CD4-positive, CD25-positive, alpha-beta regulatory T cell (primary cell): ENCODE measurements around the gene UNC5B. TPM values are rescaled to one million over a fixed set of nuclear protein-coding genes. Genes with fewer than 3 reads are reported as not detected.

Experiments used
- ATAC-seq, 2 donors: fragments of 150-1000 bp; cut with Tn5 transposase; one replicate each; pipeline ENCODE4 v1.10.0; 2021; ENCODE audit warnings: low read depth in 2 of 2, moderate number of reproducible peaks in 2 of 2, moderate library complexity in 1 of 2
- DNase-seq, 3 donors: peaks; one replicate each; pipeline versions ENCODE4 v3.0.0 to v3.0.0-alpha.2; 2012 to 2022; ENCODE audit warnings: mixed read lengths in 1 of 3
- H3K27ac ChIP-seq: one replicate; pipeline ENCODE4 v1.7.0; 2013; ENCODE audit warnings: mild to moderate bottlenecking, low read length; ENCODE audit not compliant: insufficient read depth, poor library complexity, severe bottlenecking
- H3K27me3 ChIP-seq: one replicate; pipeline ENCODE4 v1.7.0; 2013; ENCODE audit warnings: low read length; ENCODE audit not compliant: control insufficient read depth, insufficient read depth
- H3K36me3 ChIP-seq: one replicate; pipeline ENCODE4 v1.7.0; 2013; ENCODE audit warnings: mild to moderate bottlenecking, low read length, moderate library complexity; ENCODE audit not compliant: control insufficient read depth, insufficient read depth
- H3K4me1 ChIP-seq: 2 replicates; pipeline ENCODE4 v1.7.0; 2013; ENCODE audit warnings: mild to moderate bottlenecking, low read length; ENCODE audit not compliant: insufficient read depth, control insufficient read depth, poor library complexity, severe bottlenecking
- H3K4me3 ChIP-seq: one replicate; pipeline ENCODE4 v1.7.0; 2013; ENCODE audit warnings: low read depth, mild to moderate bottlenecking, low read length, moderate library complexity
- H3K9me3 ChIP-seq, 2 experiments: 1 replicate in 1 of 2; 2 replicates in 1 of 2; pipeline ENCODE4 v1.7.0; 2013; ENCODE audit warnings: low read length in 2 of 2, mild to moderate bottlenecking in 1 of 2, moderate library complexity in 1 of 2; ENCODE audit not compliant: control insufficient read depth in 2 of 2
- H3K27ac Mint-ChIP-seq, 3 donors: one replicate each; pipeline ENCODE4 v1.8.0; 2020 to 2022; ENCODE audit warnings: mild to moderate bottlenecking in 3 of 3, mixed read lengths in 3 of 3, moderate library complexity in 2 of 3
- H3K27me3 Mint-ChIP-seq: one replicate; pipeline ENCODE4 v1.8.0; 2022; ENCODE audit warnings: mild to moderate bottlenecking, mixed read lengths
- H3K36me3 Mint-ChIP-seq: one replicate; pipeline ENCODE4 v1.8.0; 2020; ENCODE audit warnings: mixed read lengths
- H3K4me1 Mint-ChIP-seq, 4 donors: one replicate each; pipeline ENCODE4 v1.8.0; 2020 to 2022; ENCODE audit warnings: mixed read lengths in 4 of 4, mild to moderate bottlenecking in 1 of 4
- H3K4me3 Mint-ChIP-seq, 4 donors: one replicate each; pipeline ENCODE4 v1.8.0; 2020 to 2022; ENCODE audit warnings: mild to moderate bottlenecking in 4 of 4, mixed read lengths in 4 of 4, moderate library complexity in 3 of 4
- H3K9me3 Mint-ChIP-seq, 7 donors: one replicate each; pipeline ENCODE4 v1.8.0; 2020 to 2022; ENCODE audit warnings: mixed read lengths in 7 of 7, mild to moderate bottlenecking in 3 of 7, moderate library complexity in 2 of 7
- polyA plus RNA-seq, 4 donors: library from polyadenylated mRNA; unstranded; fragments of 300-500 nt; fragmentation: Illumina TruSeq; gene quantifications; one replicate each; pipeline ENCODE4 v1.2.3, GENCODE V29; 2021
- total RNA-seq: library from RNA; stranded (reverse); gene quantifications from one replicate; pipeline ENCODE4 v1.2.3, GENCODE V29; 2022

UNC5B gene
- total and polyA plus RNA-seq, 5 donors from 2014 or later: 0.07 TPM; not detected in 4

GRCh38 chr10:71283410-71283809, 71.0 kb downstream of the UNC5B start:
- Histone ChIP-seq H3K4me1 (no peaks in the 10 kb centered on the region), H3K9me3 (no peaks in the 10 kb centered on the region), H3K27ac (no peak overlapping the region), H3K27me3 (no peaks in the 10 kb centered on the region), H3K4me3 (no peak overlapping the region), H3K36me3 (no peaks in the 10 kb centered on the region)
- Mint-ChIP-seq H3K27ac (no peak overlapping the region), H3K27me3 (no peaks in the 10 kb centered on the region), H3K4me3 (no peak overlapping the region), H3K9me3 (no peaks in the 10 kb centered on the region), H3K4me1 (no peaks in the 10 kb centered on the region), H3K36me3 (no peaks in the 10 kb centered on the region)
- no peak for DNase-seq
- no peak for ATAC-seq

DNA sequence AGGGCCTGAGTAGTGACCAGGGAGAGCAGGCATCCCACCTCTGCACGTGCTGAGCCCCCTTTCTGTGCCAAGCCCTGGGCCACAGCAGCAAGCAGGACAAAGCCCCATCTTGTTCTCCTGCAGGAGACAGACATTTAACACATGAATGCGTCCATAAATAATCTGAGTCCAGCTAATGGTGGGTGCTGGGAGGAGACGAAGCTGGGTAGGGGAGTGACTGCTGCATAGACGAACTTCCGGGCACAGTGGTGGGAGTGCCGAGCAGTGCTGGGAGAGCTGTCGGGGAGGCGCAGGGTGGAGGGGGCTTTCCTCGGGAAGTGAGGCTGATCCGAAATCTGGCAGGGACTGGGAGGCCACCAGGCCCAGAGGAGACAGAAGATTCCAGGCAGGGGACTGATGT, 71.5 kb downstream of the UNC5B start:
- Histone ChIP-seq H3K27ac (no peak overlapping the region), H3K27me3 (no peaks in the 10 kb centered on the region), H3K36me3 (no peaks in the 10 kb centered on the region), H3K4me3 (no peak overlapping the region), H3K4me1 (no peaks in the 10 kb centered on the region), H3K9me3 (no peaks in the 10 kb centered on the region)
- Mint-ChIP-seq H3K36me3 (no peaks in the 10 kb centered on the region), H3K27ac (no peak overlapping the region), H3K9me3 (no peaks in the 10 kb centered on the region), H3K4me3 (no peak overlapping the region), H3K27me3 (no peaks in the 10 kb centered on the region), H3K4me1 (no peaks in the 10 kb centered on the region)
- ATAC-seq (no peak), DNase-seq (no peak)

DNA sequence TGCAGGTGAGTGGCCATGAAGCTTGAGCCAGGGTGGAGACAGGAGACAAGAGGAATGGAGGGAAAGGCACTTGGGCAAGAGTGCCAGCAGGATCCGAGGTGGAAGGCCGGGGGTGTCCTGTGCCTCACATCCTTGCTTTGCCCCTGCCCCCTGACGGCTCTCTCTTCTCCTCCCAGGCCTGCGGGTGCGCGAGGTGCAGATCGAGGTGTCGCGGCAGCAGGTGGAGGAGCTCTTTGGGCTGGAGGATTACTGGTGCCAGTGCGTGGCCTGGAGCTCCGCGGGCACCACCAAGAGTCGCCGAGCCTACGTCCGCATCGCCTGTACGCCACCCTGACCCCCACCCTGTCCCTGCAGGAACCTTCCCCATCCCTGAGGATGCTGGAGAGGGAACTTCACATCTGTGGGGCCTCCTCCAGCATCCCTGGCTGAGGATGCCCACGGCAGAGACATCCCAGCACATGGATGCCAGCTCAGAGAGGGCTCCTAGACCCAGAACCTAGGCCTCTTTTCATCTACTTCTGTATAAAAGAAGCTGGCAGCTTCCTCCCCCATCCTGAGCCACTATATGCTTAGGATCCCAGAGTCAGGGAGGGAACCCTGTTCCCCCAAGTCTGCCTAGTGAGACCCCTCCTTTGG, 72.3 kb downstream of the UNC5B start:
- Mint-ChIP-seq H3K27me3 (peaks cover 4% of the 10 kb centered on the region), H3K4me1 (no peaks in the 10 kb centered on the region), H3K9me3 (no peaks in the 10 kb centered on the region), H3K4me3 (no peak overlapping the region), H3K27ac (no peak overlapping the region), H3K36me3 (no peaks in the 10 kb centered on the region)
- no peak for DNase-seq
- no peak for ATAC-seq
- H3K9me3 ChIP-seq: no peaks in the 10 kb centered on the region
- H3K36me3 ChIP-seq: no peaks in the 10 kb centered on the region
- H3K27me3 ChIP-seq: no peaks in the 10 kb centered on the region
- H3K4me1 ChIP-seq: no peaks in the 10 kb centered on the region
- no peak overlapping the region for H3K4me3 ChIP-seq
- no peak overlapping the region for H3K27ac ChIP-seq

DNA sequence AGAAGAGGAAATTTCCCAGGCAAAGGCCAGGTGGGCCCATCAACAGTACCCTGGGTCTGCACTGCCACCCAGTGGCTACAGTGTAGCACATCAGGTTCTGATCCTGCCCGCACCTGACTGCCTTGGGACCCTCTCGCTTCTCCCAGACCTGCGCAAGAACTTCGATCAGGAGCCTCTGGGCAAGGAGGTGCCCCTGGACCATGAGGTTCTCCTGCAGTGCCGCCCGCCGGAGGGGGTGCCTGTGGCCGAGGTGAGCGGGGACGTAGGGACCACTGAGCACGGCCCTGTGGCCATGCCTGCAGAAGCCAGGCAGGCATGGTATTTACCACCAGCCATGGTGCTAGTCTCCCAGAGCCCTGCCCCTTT, 72.8 kb downstream of the UNC5B start:
- Mint-ChIP-seq H3K27ac (no peak overlapping the region), H3K4me1 (no peaks in the 10 kb centered on the region), H3K36me3 (no peaks in the 10 kb centered on the region), H3K27me3 (peaks cover 4% of the 10 kb centered on the region), H3K4me3 (no peak overlapping the region), H3K9me3 (no peaks in the 10 kb centered on the region)
- no peak overlapping the region for H3K4me3 ChIP-seq
- no peak for ATAC-seq
- no peaks in the 10 kb centered on the region for H3K4me1 ChIP-seq
- no peaks in the 10 kb centered on the region for H3K27me3 ChIP-seq
- H3K27ac ChIP-seq: no peak overlapping the region
- H3K36me3 ChIP-seq: no peaks in the 10 kb centered on the region
- DNase-seq: no peak
- no peaks in the 10 kb centered on the region for H3K9me3 ChIP-seq

- H3K4me3 ChIP-seq: no peak overlapping the region
- DNase-seq (no peak), ATAC-seq (no peak)
- no peaks in the 10 kb centered on the region for H3K9me3 ChIP-seq
- no peaks in the 10 kb centered on the region for H3K27me3 ChIP-seq
- no peaks in the 10 kb centered on the region for H3K4me1 ChIP-seq
- H3K36me3 ChIP-seq: no peaks in the 10 kb centered on the region
- Mint-ChIP-seq H3K4me3 (no peak overlapping the region), H3K27ac (no peak overlapping the region), H3K36me3 (no peaks in the 10 kb centered on the region), H3K4me1 (no peaks in the 10 kb centered on the region), H3K9me3 (no peaks in the 10 kb centered on the region), H3K27me3 (peaks cover 4% of the 10 kb centered on the region)
- no peak overlapping the region for H3K27ac ChIP-seq
Observed at GRCh38 chr10:71285986-71286385, 73.6 kb downstream of the UNC5B start.

DNA sequence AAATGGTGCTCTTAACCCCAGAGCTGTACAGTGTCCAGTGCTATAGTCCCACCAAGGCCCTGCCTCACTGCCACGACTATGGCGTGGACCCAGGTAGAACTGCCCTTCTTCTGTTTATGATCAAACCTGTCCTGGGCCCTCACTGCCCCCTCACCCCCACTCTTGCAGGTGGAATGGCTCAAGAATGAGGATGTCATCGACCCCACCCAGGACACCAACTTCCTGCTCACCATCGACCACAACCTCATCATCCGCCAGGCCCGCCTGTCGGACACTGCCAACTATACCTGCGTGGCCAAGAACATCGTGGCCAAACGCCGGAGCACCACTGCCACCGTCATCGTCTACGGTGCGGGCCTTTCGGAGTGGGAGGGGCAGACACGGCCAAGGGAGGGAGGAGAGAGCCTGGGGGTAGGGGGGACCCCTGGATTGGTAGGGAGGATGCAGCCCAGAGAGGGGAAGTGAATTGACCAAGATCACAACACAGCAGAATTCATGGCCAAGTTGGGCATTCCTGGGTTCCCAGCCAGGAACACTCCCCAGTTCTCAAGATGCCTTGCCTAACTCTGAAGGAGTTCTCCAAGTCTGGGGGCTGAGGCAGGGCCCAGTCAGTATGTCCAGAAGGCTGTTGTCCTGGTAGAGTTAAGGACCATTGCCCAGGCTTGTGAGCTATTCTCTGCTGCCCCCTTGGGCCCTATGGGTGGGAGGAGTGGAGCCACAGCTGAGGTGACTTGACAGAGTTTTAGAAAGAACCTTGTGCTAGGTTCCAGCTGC, 74.3 kb downstream of the UNC5B start:
- Mint-ChIP-seq H3K4me3 (no peak overlapping the region), H3K27ac (no peak overlapping the region), H3K27me3 (peaks cover 4% of the 10 kb centered on the region), H3K4me1 (no peaks in the 10 kb centered on the region), H3K9me3 (no peaks in the 10 kb centered on the region), H3K36me3 (no peaks in the 10 kb centered on the region)
- H3K36me3 ChIP-seq: no peaks in the 10 kb centered on the region
- no peaks in the 10 kb centered on the region for H3K9me3 ChIP-seq
- no peak for ATAC-seq
- H3K4me1 ChIP-seq: no peaks in the 10 kb centered on the region
- H3K27me3 ChIP-seq: no peaks in the 10 kb centered on the region
- DNase-seq: no peak
- no peak overlapping the region for H3K4me3 ChIP-seq
- H3K27ac ChIP-seq: no peak overlapping the region

DNA sequence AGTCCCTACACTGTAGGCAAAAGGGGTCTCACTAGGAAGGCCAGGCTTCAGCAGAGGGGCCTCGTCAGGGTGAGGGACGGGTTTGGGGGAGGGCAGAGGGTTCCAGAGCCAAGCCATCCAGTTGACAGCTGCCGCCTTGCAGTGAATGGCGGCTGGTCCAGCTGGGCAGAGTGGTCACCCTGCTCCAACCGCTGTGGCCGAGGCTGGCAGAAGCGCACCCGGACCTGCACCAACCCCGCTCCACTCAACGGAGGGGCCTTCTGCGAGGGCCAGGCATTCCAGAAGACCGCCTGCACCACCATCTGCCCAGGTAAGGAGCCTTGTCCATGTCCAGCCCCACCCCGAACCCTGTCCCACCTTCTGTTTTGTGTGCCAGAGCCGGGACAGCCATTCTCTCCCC, 75.1 kb downstream of the UNC5B start:
- H3K4me1 ChIP-seq: no peaks in the 10 kb centered on the region
- DNase-seq: no peak
- no peak for ATAC-seq
- H3K27ac ChIP-seq: no peak overlapping the region
- H3K27ac Mint-ChIP-seq: no peak overlapping the region
- H3K4me3 Mint-ChIP-seq: no peak overlapping the region
- peaks cover 4% of the 10 kb centered on the region for H3K27me3 Mint-ChIP-seq
- no peaks in the 10 kb centered on the region for H3K4me1 Mint-ChIP-seq
- no peaks in the 10 kb centered on the region for H3K27me3 ChIP-seq
- no peaks in the 10 kb centered on the region for H3K36me3 ChIP-seq
- no peaks in the 10 kb centered on the region for H3K9me3 Mint-ChIP-seq
- no peaks in the 10 kb centered on the region for H3K9me3 ChIP-seq
- H3K4me3 ChIP-seq: no peak overlapping the region
- no peaks in the 10 kb centered on the region for H3K36me3 Mint-ChIP-seq

DNA sequence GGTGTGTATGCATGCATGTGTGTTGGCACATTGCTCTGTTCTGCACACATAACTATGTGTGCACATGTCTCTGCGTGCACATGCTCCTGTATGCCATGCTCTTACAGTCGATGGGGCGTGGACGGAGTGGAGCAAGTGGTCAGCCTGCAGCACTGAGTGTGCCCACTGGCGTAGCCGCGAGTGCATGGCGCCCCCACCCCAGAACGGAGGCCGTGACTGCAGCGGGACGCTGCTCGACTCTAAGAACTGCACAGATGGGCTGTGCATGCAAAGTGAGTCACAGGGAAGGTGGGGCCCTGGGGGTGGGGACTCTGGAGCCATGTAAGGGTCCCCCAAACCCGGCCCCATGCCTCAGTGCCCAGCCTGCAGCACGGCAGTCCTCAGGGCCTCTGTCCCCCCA, 76.1 kb downstream of the UNC5B start:
- H3K36me3 Mint-ChIP-seq: no peaks in the 10 kb centered on the region
- no peak overlapping the region for H3K4me3 ChIP-seq
- no peak overlapping the region for H3K4me3 Mint-ChIP-seq
- no peak overlapping the region for H3K27ac Mint-ChIP-seq
- H3K27me3 Mint-ChIP-seq: peaks cover 4% of the 10 kb centered on the region
- no peaks in the 10 kb centered on the region for H3K36me3 ChIP-seq
- no peaks in the 10 kb centered on the region for H3K9me3 Mint-ChIP-seq
- no peaks in the 10 kb centered on the region for H3K4me1 ChIP-seq
- H3K27ac ChIP-seq: no peak overlapping the region
- no peaks in the 10 kb centered on the region for H3K27me3 ChIP-seq
- H3K9me3 ChIP-seq: no peaks in the 10 kb centered on the region
- ATAC-seq (no peak), DNase-seq (no peak)
- no peaks in the 10 kb centered on the region for H3K4me1 Mint-ChIP-seq
